HG03354 (cell line): ENCODE measurements around the gene FAF2.

Experiments used
- ATAC-seq: cut with Tn5 transposase; IDR thresholded peaks from one replicate; pipeline ENCODE4 v1.9.1; 2021; ENCODE audit warnings: mild to moderate bottlenecking; ENCODE audit not compliant: unreplicated experiment, poor library complexity, severe bottlenecking

Gene FAF2

GRCh38 chr5:176553260-176554085, 105.3 kb downstream of the FAF2 start:
- ATAC-seq: no peak

GRCh38 chr5:176557846-176558245, 109.7 kb downstream of the FAF2 start:
- ATAC-seq: no peak
